Trophoblast cell (in vitro differentiated cells and primary cell): Measurements from ENCODE around the gene RPF1.
"Not testable (repeated sequence)": the region's sequence is repeated elsewhere in the genome, so short reads cannot be mapped to it uniquely, and the experiment has no call there.

Experiments used
- DNase-seq, 2 donors: peaks; one replicate each; pipeline ENCODE4 v3.0.0-alpha.2; 2016
- H2AFZ ChIP-seq: 2 replicates; pipeline ENCODE4 v1.6.1; 2013; ENCODE audit warnings: low read length, moderate library complexity, mild to moderate bottlenecking; ENCODE audit not compliant: insufficient read depth, poor library complexity
- H2AK5ac ChIP-seq: 2 replicates; pipeline ENCODE4 v1.6.1; 2013; ENCODE audit warnings: mild to moderate bottlenecking, low read length
- H2BK120ac ChIP-seq: 2 replicates; pipeline ENCODE4 v1.6.1; 2013; ENCODE audit warnings: low read length, mild to moderate bottlenecking, moderate library complexity; ENCODE audit not compliant: insufficient read depth, poor library complexity
- H2BK12ac ChIP-seq: 2 replicates; pipeline ENCODE4 v1.6.1; 2013; ENCODE audit warnings: mild to moderate bottlenecking, low read length, moderate library complexity
- H2BK5ac ChIP-seq: 2 replicates; pipeline ENCODE4 v1.6.1; 2013; ENCODE audit warnings: low read length, low read depth, moderate library complexity, mild to moderate bottlenecking; ENCODE audit not compliant: poor library complexity
- H3K14ac ChIP-seq: 2 replicates; pipeline ENCODE4 v1.6.1; 2013; ENCODE audit warnings: mild to moderate bottlenecking, low read length
- H3K18ac ChIP-seq: 2 replicates; pipeline ENCODE4 v1.6.1; 2013; ENCODE audit warnings: mild to moderate bottlenecking, low read length
- H3K23ac ChIP-seq: 2 replicates; pipeline ENCODE4 v1.6.1; 2013; ENCODE audit warnings: low read length
- H3K27ac ChIP-seq: 2 replicates; pipeline ENCODE4 v1.5.1; 2013; ENCODE audit warnings: low read depth, mild to moderate bottlenecking, inconsistent platforms, low read length, moderate library complexity
- H3K27me3 ChIP-seq: 2 replicates; pipeline ENCODE4 v1.6.1; 2013; ENCODE audit warnings: inconsistent platforms, mild to moderate bottlenecking, low read length, moderate library complexity; ENCODE audit not compliant: insufficient read depth
- H3K36me3 ChIP-seq, 2 experiments: 1 replicate in 1 of 2; 2 replicates in 1 of 2; pipeline ENCODE4 v1.6.1; 2013; ENCODE audit warnings: low read length in 2 of 2, mild to moderate bottlenecking in 2 of 2, moderate library complexity in 1 of 2; ENCODE audit not compliant: insufficient read depth in 2 of 2, control insufficient read depth in 1 of 2
- H3K4ac ChIP-seq: 2 replicates; pipeline ENCODE4 v1.6.1; 2013; ENCODE audit warnings: low read depth, mild to moderate bottlenecking, low read length, moderate library complexity
- H3K4me1 ChIP-seq, 2 experiments: 1 replicate in 1 of 2; 2 replicates in 1 of 2; pipeline ENCODE4 v1.6.1; 2013; ENCODE audit warnings: low read length in 2 of 2, mild to moderate bottlenecking in 2 of 2, moderate library complexity in 1 of 2; ENCODE audit not compliant: insufficient read depth in 2 of 2, control insufficient read depth in 1 of 2
- H3K4me2 ChIP-seq: 2 replicates; pipeline ENCODE4 v1.6.1; 2013; ENCODE audit warnings: inconsistent platforms, mild to moderate bottlenecking, low read length, moderate library complexity
- H3K4me3 ChIP-seq: 2 replicates; pipeline ENCODE4 v1.5.1; 2013; ENCODE audit warnings: mild to moderate bottlenecking, low read depth, low read length, inconsistent platforms
- H3K79me1 ChIP-seq: one replicate; pipeline ENCODE4 v1.6.1; 2013; ENCODE audit warnings: low read length
- H3K79me2 ChIP-seq: 2 replicates; pipeline ENCODE4 v1.6.1; 2013; ENCODE audit warnings: low read length, mild to moderate bottlenecking; ENCODE audit not compliant: control insufficient read depth, insufficient read depth, poor library complexity
- H3K9ac ChIP-seq: 2 replicates; pipeline ENCODE4 v1.6.1; 2013; ENCODE audit warnings: mild to moderate bottlenecking, low read length
- H3K9me3 ChIP-seq: 2 replicates; pipeline ENCODE4 v1.6.1; 2013; ENCODE audit warnings: low read depth, mild to moderate bottlenecking, control low read depth, inconsistent platforms, low read length; ENCODE audit not compliant: insufficient read depth
- H4K12ac ChIP-seq: 2 replicates; pipeline ENCODE4 v1.6.1; 2013; ENCODE audit warnings: low read depth, mild to moderate bottlenecking, low read length, moderate library complexity
- H4K8ac ChIP-seq: 2 replicates; pipeline ENCODE4 v1.6.1; 2013; ENCODE audit warnings: low read depth, mild to moderate bottlenecking, low read length, moderate library complexity
- H4K91ac ChIP-seq: one replicate; pipeline ENCODE4 v1.6.1; 2013; ENCODE audit warnings: low read depth, mild to moderate bottlenecking, low read length, moderate library complexity
- whole genome bisulfite sequencing: extraction: QIAGEN DNeasy Blood & Tissue Kit; methylation state at CpG from one replicate; pipeline ENCODE4 v1.1.7; 2013; ENCODE audit warnings: missing lambda C conversion rate; ENCODE audit not compliant: insufficient read length, insufficient coverage; ENCODE audit errors: extremely low coverage; 5-methylcytosine and 5-hydroxymethylcytosine counted together

The RPF1 gene

DNA sequence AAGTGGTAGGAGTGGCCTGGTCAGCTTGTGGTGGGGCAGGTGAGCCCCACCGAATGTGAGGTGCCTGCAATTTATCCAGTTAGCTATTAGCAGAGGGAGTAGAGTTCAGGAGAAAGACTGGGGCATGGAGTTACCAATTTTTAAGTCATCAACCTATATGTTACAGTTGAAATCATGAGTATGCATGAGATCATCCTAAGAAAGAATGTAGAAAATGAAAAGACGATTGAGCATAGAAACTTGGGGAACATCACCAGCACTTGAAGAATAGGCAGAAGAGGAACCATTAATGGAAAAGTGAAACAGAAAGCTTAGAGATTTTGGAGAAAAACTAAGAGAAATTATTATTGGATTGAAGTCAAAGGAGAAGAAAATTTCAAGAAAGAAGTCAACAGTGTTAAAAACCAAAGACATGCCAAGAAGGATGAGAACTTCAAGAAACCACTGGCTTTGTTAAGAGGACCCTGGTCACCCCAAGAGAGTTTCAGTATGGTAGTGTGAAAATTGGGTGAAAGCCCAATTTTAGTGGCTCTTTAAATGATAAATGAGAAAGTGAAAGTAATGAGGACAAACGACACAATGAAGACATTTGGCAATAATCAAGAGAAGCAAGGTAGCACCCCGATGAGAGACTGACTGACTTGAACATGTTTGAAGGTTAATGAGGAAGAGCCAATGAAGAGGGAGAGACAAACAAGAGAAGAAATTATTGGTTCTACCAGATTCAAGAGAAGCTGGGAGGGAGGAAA is 44.1 kb upstream of the RPF1 start:
- no peak overlapping the region for H2BK120ac ChIP-seq
- H3K79me2 ChIP-seq: no peaks in the 10 kb centered on the region
- H3K4me2 ChIP-seq: no peak overlapping the region
- no peaks in the 10 kb centered on the region for H3K27me3 ChIP-seq
- no peaks in the 10 kb centered on the region for H3K79me1 ChIP-seq
- no peak overlapping the region for H4K12ac ChIP-seq
- no peak overlapping the region for H3K23ac ChIP-seq
- H2AFZ ChIP-seq: no peak overlapping the region
- DNase-seq: no peak
- WGBS: no CpG with 5 or more reads among the region's 4 CpGs
- H2AK5ac ChIP-seq: no peak overlapping the region
- H3K14ac ChIP-seq: no peak overlapping the region
- H3K36me3 ChIP-seq: no peaks in the 10 kb centered on the region
- H3K4ac ChIP-seq: no peak overlapping the region
- no peaks in the 10 kb centered on the region for H3K4me1 ChIP-seq
- H4K8ac ChIP-seq: no peak overlapping the region
- H2BK12ac ChIP-seq: no peak overlapping the region
- no peak overlapping the region for H3K9ac ChIP-seq
- no peak overlapping the region for H3K4me3 ChIP-seq
- no peak overlapping the region for H4K91ac ChIP-seq
- H2BK5ac ChIP-seq: no peak overlapping the region
- no peak overlapping the region for H3K18ac ChIP-seq
- H3K27ac ChIP-seq: no peak overlapping the region
- H3K9me3 ChIP-seq: no peaks in the 10 kb centered on the region

- Histone ChIP-seq H3K27ac (no peak overlapping the region), H4K8ac (no peak overlapping the region), H4K91ac (no peak overlapping the region), H3K4ac (no peak overlapping the region), H3K79me1 (no peaks in the 10 kb centered on the region), H4K12ac (no peak overlapping the region), H3K9ac (no peak overlapping the region), H2AK5ac (no peak overlapping the region), H3K14ac (no peak overlapping the region), H2AFZ (no peak overlapping the region), H2BK5ac (no peak overlapping the region), H3K36me3 (no peaks in the 10 kb centered on the region), H3K4me1 (no peaks in the 10 kb centered on the region), H3K23ac (no peak overlapping the region), H2BK12ac (no peak overlapping the region), H3K27me3 (no peaks in the 10 kb centered on the region), H3K18ac (no peak overlapping the region), H3K9me3 (no peaks in the 10 kb centered on the region), H3K4me3 (no peak overlapping the region), H3K79me2 (no peaks in the 10 kb centered on the region), H3K4me2 (no peak overlapping the region), H2BK120ac (no peak overlapping the region)
- no peak for DNase-seq
- no CpG with 5 or more reads among the region's 5 CpGs for WGBS
Observed at GRCh38 chr1:84436876-84437655, 42.0 kb upstream of the RPF1 start.

GRCh38 chr1:84442256-84442655 is 36.8 kb upstream of the RPF1 start:
- Histone ChIP-seq H3K79me2 (no peaks in the 10 kb centered on the region), H2AFZ (no peak overlapping the region), H3K23ac (no peak overlapping the region), H3K79me1 (no peaks in the 10 kb centered on the region), H2BK120ac (no peak overlapping the region), H2BK5ac (no peak overlapping the region), H3K9ac (no peak overlapping the region), H2BK12ac (no peak overlapping the region), H3K4ac (no peak overlapping the region), H3K18ac (no peak overlapping the region), H3K9me3 (no peaks in the 10 kb centered on the region), H4K12ac (no peak overlapping the region), H3K36me3 (no peaks in the 10 kb centered on the region), H2AK5ac (no peak overlapping the region), H3K4me2 (no peak overlapping the region), H3K14ac (no peak overlapping the region), H3K27ac (no peak overlapping the region), H3K4me1 (no peaks in the 10 kb centered on the region), H3K4me3 (no peak overlapping the region), H4K91ac (no peak overlapping the region), H3K27me3 (no peaks in the 10 kb centered on the region), H4K8ac (no peak overlapping the region)
- DNase-seq: peak; percentile 37 to 87
- no CpG with 5 or more reads among the region's 2 CpGs for WGBS

DNA sequence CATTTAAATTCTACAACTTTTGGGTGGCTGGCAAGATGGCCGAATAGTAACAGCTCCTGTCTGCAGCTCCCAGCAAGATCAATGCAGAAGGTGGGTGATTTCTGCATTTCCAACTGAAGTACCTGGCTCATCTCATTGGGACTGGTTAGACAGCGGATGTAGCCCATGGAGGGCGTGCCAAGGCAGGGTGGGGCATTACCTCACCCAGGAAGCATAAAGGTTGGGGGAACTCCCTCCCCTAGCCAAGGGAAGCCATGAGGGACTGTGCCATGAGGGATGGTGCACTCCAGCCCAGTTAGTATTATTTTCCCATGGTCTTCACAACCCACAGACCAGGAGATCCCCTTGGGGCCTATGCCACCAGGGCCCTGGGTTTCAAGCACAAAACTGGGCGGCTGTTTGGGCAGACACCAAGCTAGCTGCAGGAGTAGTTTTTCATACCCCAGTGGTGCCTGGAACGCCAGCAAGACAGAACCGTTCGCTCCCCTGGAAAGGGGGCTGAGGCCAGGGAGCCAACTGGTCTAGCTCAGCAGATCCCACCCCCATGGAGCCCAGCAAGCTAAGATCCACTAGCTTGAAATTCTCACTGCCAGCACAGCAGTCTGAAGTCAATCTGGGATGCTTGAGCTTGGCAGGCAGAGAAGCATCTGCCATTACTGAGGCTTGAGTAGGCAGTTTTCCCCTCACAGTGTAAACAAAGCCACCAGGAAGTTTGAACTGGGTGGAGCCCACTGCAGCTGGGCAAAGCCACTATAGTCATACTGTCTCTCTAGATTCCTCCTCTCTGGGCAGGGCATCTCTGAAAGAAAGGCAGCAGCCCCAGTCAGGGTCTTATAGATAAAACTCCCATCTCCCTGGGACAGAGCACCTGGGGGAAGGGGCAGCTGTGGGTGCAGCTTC is 36.1 kb upstream of the RPF1 start:
- H3K4me2 ChIP-seq, H3K14ac ChIP-seq, H3K79me2 ChIP-seq, H3K9ac ChIP-seq, H2AK5ac ChIP-seq, DNase-seq, H3K4ac ChIP-seq, H4K12ac ChIP-seq, H2BK5ac ChIP-seq, H2BK12ac ChIP-seq, H4K91ac ChIP-seq, H3K23ac ChIP-seq, H3K27ac ChIP-seq, H3K18ac ChIP-seq, H3K79me1 ChIP-seq, H3K9me3 ChIP-seq, H3K4me3 ChIP-seq, H3K36me3 ChIP-seq, H3K4me1 ChIP-seq, H2AFZ ChIP-seq, H4K8ac ChIP-seq, H3K27me3 ChIP-seq, H2BK120ac ChIP-seq: not testable (repeated sequence)
- no CpG with 5 or more reads among the region's 7 CpGs for WGBS
